G401.6 (cell line): ENCODE data around the gene TSKU.
"Not testable (repeated sequence)": the region's sequence is repeated elsewhere in the genome, so short reads cannot be mapped to it uniquely, and the experiment has no call there.

Source experiments
- FAIRE-seq: peaks from 2 replicates; lab custom pipeline; 2012; peaks lifted over from hg19 to GRCh38; lab: Jason Lieb, UNC

TSKU gene

GRCh38 chr11:76788661-76789442 lies 5.7 kb downstream of the TSKU start:
- no peak for FAIRE-seq

- no peak for FAIRE-seq
Measured at GRCh38 chr11:76789443-76789719, 6.2 kb downstream of the TSKU start.

GRCh38 chr11:76790251-76790650 lies 7.1 kb downstream of the TSKU start:
- FAIRE-seq = no peak

GRCh38 chr11:76791002-76791770 lies 8.0 kb downstream of the TSKU start:
- not testable (repeated sequence) for FAIRE-seq

GRCh38 chr11:76791861-76792260 lies 8.7 kb downstream of the TSKU start:
- FAIRE-seq = no peak

DNA sequence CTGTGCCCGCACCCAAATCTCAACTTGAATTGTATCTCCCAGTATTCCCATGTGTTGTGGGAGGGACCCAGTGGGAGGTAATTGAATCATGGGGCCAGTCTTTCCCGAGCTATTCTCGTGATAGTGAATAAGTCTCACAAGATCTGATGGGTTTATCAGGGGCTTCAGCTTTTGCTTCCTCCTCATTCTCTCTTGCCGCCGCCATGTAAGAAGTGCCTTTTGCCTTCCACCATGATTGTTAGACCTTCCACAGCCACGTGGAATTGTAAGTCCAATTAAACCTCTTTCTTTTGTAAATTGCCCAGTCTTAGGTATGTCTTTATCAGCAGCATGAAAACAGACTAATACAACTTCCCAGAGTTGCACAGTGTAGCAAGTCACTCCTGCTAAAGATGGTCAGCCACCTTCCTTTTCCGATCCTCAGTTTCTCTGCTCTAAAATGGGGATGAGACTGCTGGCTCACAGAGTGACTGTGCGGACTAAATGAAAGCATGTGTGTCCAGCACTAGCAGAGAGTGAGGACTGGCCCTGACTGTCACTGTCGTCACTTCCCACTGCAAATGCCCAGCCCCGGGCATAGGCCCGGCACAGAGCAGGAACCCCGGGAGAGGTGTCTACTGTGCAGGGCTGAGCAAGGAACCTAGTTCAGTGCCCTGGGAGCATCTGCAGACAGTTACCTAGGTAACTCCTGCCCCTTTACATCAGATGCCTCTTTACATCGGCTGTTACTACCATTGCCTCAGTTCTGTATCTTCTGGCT lies 9.5 kb downstream of the TSKU start:
- no peak for FAIRE-seq

GRCh38 chr11:76793391-76794291 lies 10.5 kb downstream of the TSKU start:
- FAIRE-seq = no peak

DNA sequence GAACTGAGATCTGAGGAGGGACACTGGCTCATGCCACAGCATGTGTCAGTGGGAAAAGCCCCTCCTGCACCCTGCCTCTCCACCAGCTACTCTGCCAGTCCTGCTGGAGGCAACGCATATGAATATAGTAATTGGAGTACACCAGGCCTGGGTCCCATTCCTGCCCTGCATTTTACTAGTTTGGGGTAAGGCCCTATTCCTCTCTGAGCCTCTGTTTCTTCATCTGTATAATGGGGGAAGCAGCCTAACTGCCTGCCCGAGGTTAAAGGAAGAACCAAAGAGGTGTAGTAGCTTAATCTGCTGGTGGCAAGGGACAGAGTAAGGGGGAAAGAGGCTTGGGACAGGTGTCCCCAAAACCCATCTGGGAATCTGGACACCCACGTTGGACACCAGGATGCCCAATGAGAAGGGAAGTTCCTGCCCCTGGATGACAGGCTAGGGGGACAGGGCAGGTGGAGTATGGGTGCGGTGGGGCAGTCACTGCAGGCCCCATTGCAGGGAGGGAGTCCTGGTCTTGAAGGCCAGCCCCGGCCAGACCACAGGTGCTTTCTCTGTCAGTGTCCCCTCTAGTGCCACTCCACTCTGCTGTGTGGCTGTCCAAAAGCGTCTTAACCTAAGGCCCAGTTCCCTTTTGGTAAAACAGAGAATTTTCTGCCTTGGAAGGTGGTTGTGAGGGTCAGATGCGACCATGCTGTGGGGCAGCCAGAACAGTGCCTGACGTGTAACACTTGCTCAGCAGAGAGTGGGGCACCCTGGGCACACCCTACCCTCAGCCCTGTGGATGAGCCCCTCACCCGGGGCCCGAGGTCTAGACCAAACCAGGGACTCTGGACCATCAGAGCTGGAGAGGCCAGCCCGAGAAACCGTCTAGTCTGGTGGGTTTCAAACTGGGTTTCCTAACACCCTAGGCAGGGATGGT lies 11.5 kb downstream of the TSKU start:
- FAIRE-seq = no peak

- FAIRE-seq = no peak
Measured at GRCh38 chr11:76795290-76795935, 12.3 kb downstream of the TSKU start.

DNA sequence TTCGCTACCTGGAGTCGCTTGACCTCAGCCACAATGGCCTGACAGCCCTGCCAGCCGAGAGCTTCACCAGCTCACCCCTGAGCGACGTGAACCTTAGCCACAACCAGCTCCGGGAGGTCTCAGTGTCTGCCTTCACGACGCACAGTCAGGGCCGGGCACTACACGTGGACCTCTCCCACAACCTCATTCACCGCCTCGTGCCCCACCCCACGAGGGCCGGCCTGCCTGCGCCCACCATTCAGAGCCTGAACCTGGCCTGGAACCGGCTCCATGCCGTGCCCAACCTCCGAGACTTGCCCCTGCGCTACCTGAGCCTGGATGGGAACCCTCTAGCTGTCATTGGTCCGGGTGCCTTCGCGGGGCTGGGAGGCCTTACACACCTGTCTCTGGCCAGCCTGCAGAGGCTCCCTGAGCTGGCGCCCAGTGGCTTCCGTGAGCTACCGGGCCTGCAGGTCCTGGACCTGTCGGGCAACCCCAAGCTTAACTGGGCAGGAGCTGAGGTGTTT lies 12.8 kb downstream of the TSKU start:
- FAIRE-seq = no peak

GRCh38 chr11:76796511-76797198 lies 13.5 kb downstream of the TSKU start:
- FAIRE-seq = no peak

DNA sequence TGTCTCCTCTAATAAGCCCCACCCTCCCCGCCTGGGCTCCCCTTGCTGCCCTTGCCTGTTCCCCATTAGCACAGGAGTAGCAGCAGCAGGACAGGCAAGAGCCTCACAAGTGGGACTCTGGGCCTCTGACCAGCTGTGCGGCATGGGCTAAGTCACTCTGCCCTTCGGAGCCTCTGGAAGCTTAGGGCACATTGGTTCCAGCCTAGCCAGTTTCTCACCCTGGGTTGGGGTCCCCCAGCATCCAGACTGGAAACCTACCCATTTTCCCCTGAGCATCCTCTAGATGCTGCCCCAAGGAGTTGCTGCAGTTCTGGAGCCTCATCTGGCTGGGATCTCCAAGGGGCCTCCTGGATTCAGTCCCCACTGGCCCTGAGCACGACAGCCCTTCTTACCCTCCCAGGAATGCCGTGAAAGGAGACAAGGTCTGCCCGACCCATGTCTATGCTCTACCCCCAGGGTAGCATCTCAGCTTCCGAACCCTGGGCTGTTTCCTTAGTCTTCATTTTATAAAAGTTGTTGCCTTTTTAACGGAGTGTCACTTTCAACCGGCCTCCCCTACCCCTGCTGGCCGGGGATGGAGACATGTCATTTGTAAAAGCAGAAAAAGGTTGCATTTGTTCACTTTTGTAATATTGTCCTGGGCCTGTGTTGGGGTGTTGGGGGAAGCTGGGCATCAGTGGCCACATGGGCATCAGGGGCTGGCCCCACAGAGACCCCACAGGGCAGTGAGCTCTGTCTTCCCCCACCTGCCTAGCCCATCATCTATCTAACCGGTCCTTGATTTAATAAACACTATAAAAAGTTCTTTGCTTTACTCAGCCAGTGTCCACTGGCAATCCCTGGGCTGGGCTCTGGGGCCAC lies 14.4 kb downstream of the TSKU start:
- FAIRE-seq = no peak

DNA sequence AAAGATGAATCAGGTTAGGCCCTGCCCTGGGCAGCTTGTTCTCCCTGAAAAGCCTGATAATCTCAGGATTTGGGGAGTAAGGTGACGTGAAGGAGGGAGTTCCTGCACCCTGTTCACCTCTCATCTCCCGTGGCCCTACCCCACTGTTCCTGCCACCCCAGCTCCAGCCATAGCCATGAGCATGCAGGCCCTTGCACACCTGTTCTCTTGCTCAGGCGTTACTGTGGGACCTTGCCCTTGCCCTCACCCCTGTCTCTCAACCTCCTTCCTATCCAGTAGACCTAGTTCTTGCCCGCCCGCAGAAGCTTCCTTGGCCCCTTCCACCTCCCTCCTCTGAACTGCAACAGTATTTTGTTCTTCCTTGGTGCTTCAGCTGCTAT lies 15.0 kb downstream of the TSKU start:
- FAIRE-seq = no peak

DNA sequence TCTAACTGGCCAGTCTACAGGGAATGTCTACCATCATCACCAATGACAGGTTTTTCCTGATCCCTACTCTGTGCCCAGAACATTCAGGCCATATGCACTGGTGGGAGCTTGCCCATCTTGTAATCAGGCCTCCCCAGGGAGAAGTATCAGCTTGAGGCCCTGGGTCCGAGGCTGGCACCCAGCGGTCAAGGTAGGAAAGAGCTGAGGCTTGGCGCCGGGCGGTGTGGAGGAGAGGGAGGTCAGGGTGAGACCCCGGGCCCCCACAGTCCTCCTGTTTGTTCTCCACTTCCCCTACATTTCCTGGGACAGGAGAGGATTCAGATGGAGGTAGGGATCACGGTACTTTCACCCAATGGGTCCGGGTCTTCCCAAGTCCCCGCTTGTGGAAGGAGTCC lies 15.5 kb downstream of the TSKU start:
- FAIRE-seq = no peak

DNA sequence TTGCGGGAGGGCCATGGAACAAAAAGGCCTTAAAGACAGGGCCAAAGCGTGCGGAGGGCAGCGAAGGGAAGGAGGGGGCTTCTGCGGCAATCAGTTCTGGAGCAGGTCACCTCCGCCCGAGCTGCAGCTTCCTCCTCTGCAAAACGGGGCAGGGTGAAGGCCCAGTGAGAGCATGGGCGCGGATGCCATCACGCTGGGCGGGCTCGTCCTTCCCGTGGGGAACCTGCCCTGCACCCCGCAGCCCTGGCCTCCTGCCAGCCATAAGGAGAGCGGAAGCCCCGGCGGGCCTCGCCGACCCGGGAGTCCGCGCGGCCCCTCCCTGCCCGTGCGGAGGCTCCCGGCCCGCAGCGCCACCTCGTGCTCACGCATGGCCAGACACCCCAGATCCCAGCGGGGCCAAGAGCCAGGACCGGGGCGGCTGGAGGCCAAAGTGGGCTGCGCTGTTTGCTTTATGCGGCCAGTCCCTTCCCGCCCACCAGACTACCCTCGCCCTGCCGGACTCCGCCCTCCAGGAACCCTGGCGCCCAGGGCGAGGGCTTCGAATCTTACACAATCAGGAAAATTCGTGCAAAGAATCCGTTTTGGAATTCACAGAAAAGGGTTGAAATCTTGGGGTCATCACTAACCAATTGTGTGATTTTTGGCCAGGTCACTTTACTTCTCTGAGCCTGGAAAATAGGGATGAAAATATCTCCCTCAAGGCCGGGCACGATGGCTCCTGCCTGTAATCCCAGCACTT lies 16.1 kb downstream of the TSKU start:
- FAIRE-seq = no peak

DNA sequence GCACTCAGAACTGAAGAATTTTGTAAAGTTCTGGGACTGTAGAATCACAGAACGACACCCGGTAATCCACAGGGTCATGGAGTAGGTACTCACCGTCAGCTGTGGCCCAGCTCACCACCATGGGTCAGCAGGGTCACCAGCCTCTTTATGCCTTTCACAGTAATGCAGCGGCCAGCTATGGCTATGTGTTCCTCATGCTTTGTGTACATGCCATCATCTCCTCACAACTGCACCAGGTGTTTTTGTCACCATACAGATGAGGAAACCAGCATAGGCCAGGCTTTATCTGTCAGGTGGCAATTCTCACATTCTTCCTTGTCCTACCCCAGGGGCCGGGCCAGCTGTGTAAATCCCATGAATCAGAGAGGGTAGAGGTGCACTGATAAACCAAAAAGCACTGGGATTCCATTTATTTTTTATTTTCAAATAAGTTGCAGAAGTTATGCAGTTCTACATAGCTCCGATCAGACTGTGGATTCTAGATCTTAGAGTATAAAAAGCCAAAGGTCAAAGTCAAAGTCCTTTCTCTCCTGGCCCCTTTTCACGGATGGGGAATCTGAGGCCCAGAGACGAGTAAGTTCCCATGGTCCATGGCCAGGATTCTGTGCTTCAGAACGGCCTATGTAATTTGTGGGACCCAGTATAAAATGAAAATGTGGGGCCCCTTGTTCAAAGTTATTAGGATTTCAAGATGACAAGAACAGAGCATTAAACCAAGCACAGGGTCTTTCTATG lies 17.5 kb downstream of the TSKU start:
- no peak for FAIRE-seq

- no peak for FAIRE-seq
Measured at GRCh38 chr11:76801225-76801624, 18.1 kb downstream of the TSKU start.
